WTC11 (cell line): ENCODE measurements around the gene GOLGB1. TPM values are rescaled to one million over a fixed set of nuclear protein-coding genes. Genes with fewer than 3 reads are reported as not detected.

Experiments used
- ATAC-seq: fragments of 200-7000 bp; cut with Tn5 transposase; 2 replicates; pipeline ENCODE4 v1.10.0; 2021; ENCODE audit warnings: mild to moderate bottlenecking, moderate library complexity
- CTCF ChIA-PET: fragments of 300-600 bp; sonication (Branson Sonifier 250); formaldehyde crosslinking; loops from one replicate; lab custom pipeline; 2021; ENCODE audit warnings: antibody characterized with exemption; lab: Charles Lee
- POLR2A ChIA-PET: fragments of 350-600 bp; sonication (Branson Sonifier 250); formaldehyde crosslinking; loops from one replicate; lab custom pipeline; 2021; ENCODE audit warnings: antibody characterized with exemption; lab: Charles Lee
- DNase-seq: peaks from one replicate; pipeline ENCODE4 v3.0.0; 2021; ENCODE audit warnings: low spot score
- H3K27ac Mint-ChIP-seq: 2 replicates; pipeline ENCODE4 v1.8.0; 2021; ENCODE audit warnings: mixed read lengths
- H3K27me3 Mint-ChIP-seq: 2 replicates; pipeline ENCODE4 v1.8.0; 2021; ENCODE audit warnings: low read depth, mild to moderate bottlenecking, moderate library complexity, mixed read lengths
- H3K36me3 Mint-ChIP-seq: 2 replicates; pipeline ENCODE4 v1.8.0; 2021; ENCODE audit warnings: mixed read lengths
- H3K4me1 Mint-ChIP-seq: 2 replicates; pipeline ENCODE4 v1.8.0; 2022; ENCODE audit warnings: mixed read lengths
- H3K4me3 Mint-ChIP-seq: 2 replicates; pipeline ENCODE4 v1.8.0; 2021; ENCODE audit warnings: mild to moderate bottlenecking, moderate library complexity, mixed read lengths
- H3K9me3 Mint-ChIP-seq: 2 replicates; pipeline ENCODE4 v1.8.0; 2021; ENCODE audit warnings: mixed read lengths
- AFF4 ChIP-seq: sonication (generic); formaldehyde crosslinking; IDR thresholded peaks from 2 replicates; pipeline ENCODE4 v1.8.1; 2023; ENCODE audit warnings: mild to moderate bottlenecking, missing genetic modification reagents, borderline replicate concordance
- ATF1 ChIP-seq: sonication (generic); formaldehyde crosslinking; IDR thresholded peaks from 2 replicates; pipeline ENCODE4 v1.8.1; 2023; ENCODE audit warnings: mild to moderate bottlenecking, moderate library complexity, missing genetic modification reagents
- E2F4 ChIP-seq: sonication (generic); formaldehyde crosslinking; IDR thresholded peaks from 2 replicates; pipeline ENCODE4 v1.8.1; 2022; ENCODE audit warnings: low read depth, mild to moderate bottlenecking, moderate library complexity, missing genetic modification reagents, borderline replicate concordance
- E2F5 ChIP-seq: sonication (generic); formaldehyde crosslinking; IDR thresholded peaks from 2 replicates; pipeline ENCODE4 v1.8.1; 2022; ENCODE audit warnings: mild to moderate bottlenecking, moderate library complexity, missing genetic modification reagents
- ELF4 ChIP-seq: sonication (generic); formaldehyde crosslinking; IDR thresholded peaks from 2 replicates; pipeline ENCODE4 v1.8.1; 2022; ENCODE audit warnings: low read depth, mild to moderate bottlenecking, moderate library complexity, missing genetic modification reagents
- ERG ChIP-seq: fragments of 250-450 bp; sonication (Bioruptor Pico); IDR thresholded peaks from 2 replicates; pipeline ENCODE4 v1.8.0; 2021; ENCODE audit warnings: mild to moderate bottlenecking
- FOXK1 ChIP-seq: sonication (generic); formaldehyde crosslinking; IDR thresholded peaks from 2 replicates; pipeline ENCODE4 v1.8.0; 2022; ENCODE audit warnings: mild to moderate bottlenecking, moderate library complexity, missing genetic modification reagents
- NFYB ChIP-seq: sonication (generic); formaldehyde crosslinking; conservative IDR thresholded peaks from 2 replicates; pipeline ENCODE4 v1.8.0; 2022; ENCODE audit warnings: low read depth, missing genetic modification reagents
- NR3C1 ChIP-seq: sonication (generic); formaldehyde crosslinking; conservative IDR thresholded peaks from 2 replicates; pipeline ENCODE4 v1.8.1; 2023; ENCODE audit warnings: low read depth, mild to moderate bottlenecking, missing genetic modification reagents
- RORB ChIP-seq: fragments of 250-450 bp; sonication (Bioruptor Pico); IDR thresholded peaks from 2 replicates; pipeline ENCODE4 v1.9.0; 2021; ENCODE audit warnings: mild to moderate bottlenecking
- SOX15 ChIP-seq: fragments of 250-450 bp; sonication (Bioruptor Pico); IDR thresholded peaks from 2 replicates; pipeline ENCODE4 v1.9.0; 2021; ENCODE audit warnings: mild to moderate bottlenecking
- SP1 ChIP-seq: sonication (generic); formaldehyde crosslinking; conservative IDR thresholded peaks from 2 replicates; pipeline ENCODE4 v1.8.1; 2022; ENCODE audit warnings: missing genetic modification reagents
- STAT6 ChIP-seq: sonication (generic); formaldehyde crosslinking; conservative IDR thresholded peaks from 2 replicates; pipeline ENCODE4 v1.8.1; 2023; ENCODE audit warnings: mild to moderate bottlenecking, low read depth, missing genetic modification reagents, moderate library complexity
- TCF7 ChIP-seq: sonication (generic); formaldehyde crosslinking; IDR thresholded peaks from 2 replicates; pipeline ENCODE4 v1.8.0; 2022; ENCODE audit warnings: mild to moderate bottlenecking, low read depth, missing genetic modification reagents, moderate library complexity
- ZNF317 ChIP-seq: sonication (generic); formaldehyde crosslinking; IDR thresholded peaks from 2 replicates; pipeline ENCODE4 v1.8.1; 2023; ENCODE audit warnings: low read depth, mild to moderate bottlenecking, moderate library complexity, missing genetic modification reagents, borderline replicate concordance
- ZNF425 ChIP-seq: fragments of 250-450 bp; sonication (Bioruptor Pico); conservative IDR thresholded peaks from 2 replicates; pipeline ENCODE4 v1.9.0; 2021; ENCODE audit warnings: mild to moderate bottlenecking
- ZNF532 ChIP-seq: fragments of 250-450 bp; sonication (Bioruptor Pico); IDR thresholded peaks from 2 replicates; pipeline ENCODE4 v1.9.0; 2021; ENCODE audit warnings: mild to moderate bottlenecking, borderline replicate concordance
- ZNF671 ChIP-seq: fragments of 250-450 bp; sonication (Bioruptor Pico); IDR thresholded peaks from 2 replicates; pipeline ENCODE4 v1.8.0; 2021; ENCODE audit warnings: mild to moderate bottlenecking
- ZSCAN18 ChIP-seq: fragments of 250-450 bp; sonication (Bioruptor Pico); IDR thresholded peaks from 2 replicates; pipeline ENCODE4 v2.1.2; 2022; ENCODE audit warnings: mild to moderate bottlenecking, moderate library complexity
- total RNA-seq: library from RNA; stranded (reverse); gene quantifications from 3 replicates; pipeline ENCODE4 v1.2.3, GENCODE V29; 2021

GOLGB1 gene
- total RNA-seq, 1 experiment from 2014 or later: 33.8 TPM

- TF ChIP-seq ATF1: no peak
- TF ChIP-seq ELF4 (CRISPR knock-in tag): no peak
- TF ChIP-seq AFF4 (CRISPR knock-in tag): no peak
- no peak for TF ChIP-seq ZSCAN18 (CRISPR knock-in tag)
- TF ChIP-seq TCF7: no peak
- TF ChIP-seq SOX15: no peak
- TF ChIP-seq E2F4 (CRISPR knock-in tag): no peak
- TF ChIP-seq ZNF671 (CRISPR knock-in tag): no peak
- TF ChIP-seq STAT6: no peak
- no peak for TF ChIP-seq NR3C1
- TF ChIP-seq ZNF425 (CRISPR knock-in tag): no peak
- no peak for TF ChIP-seq ZNF317 (CRISPR knock-in tag)
- TF ChIP-seq FOXK1: no peak
- no peak for TF ChIP-seq E2F5 (CRISPR knock-in tag)
- TF ChIP-seq NFYB (CRISPR knock-in tag): no peak
- no peak for TF ChIP-seq SP1
- TF ChIP-seq ERG (CRISPR knock-in tag): no peak
- no peak for TF ChIP-seq ZNF532
- no peak for TF ChIP-seq RORB
- Mint-ChIP-seq H3K9me3 (no peaks in the 10 kb centered on the region), H3K27ac (no peak overlapping the region), H3K4me3 (no peak overlapping the region), H3K4me1 (no peaks in the 10 kb centered on the region), H3K36me3 (peaks cover 17% of the 10 kb centered on the region), H3K27me3 (no peaks in the 10 kb centered on the region)
- DNase-seq: no peak
- ChIA-PET POLR2A (no interaction called here), CTCF (no interaction called here)
- ATAC-seq: no peak
Measured at GRCh38 chr3:121698476-121698875, 51.1 kb downstream of the GOLGB1 start.
